ENCODE data around the gene SH2D1B.

DNA sequence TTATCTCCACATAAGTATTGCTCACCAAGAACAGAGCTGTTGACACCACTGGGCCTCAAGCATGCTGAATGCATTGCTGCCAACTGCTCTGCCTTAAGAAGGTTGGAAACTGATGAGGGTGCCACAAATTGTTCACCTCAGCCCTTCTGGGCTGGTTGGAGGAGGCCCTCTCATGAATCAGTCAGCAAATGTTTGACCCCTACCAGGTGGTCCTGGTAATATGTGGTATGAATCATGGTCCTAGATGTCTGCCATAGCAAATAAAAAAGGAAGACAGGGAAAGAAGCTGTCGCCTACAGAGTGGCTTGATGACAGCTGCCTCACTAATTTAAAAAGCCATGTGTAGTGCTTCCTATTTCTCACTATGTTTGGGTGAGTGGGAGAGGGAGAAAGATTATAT is 47.4 kb downstream of the SH2D1B start:
- TF ChIP-seq POLR2AphosphoS5 (IDR thresholded peaks at IDR 0.05; ENCODE audit: low read depth, low read length) (no peak), POLR2A (IDR thresholded peaks at IDR 0.05; ENCODE audit: low read depth, low read length) (no peak), TAF1 (IDR thresholded peaks at IDR 0.05; ENCODE audit: low read depth, low read length) (no peak), SPI1 (IDR thresholded peaks at IDR 0.05; ENCODE audit: low read depth, low read length) (no peak), PAX5 (IDR thresholded peaks at IDR 0.05; ENCODE audit: insufficient read depth, low read length, severe bottlenecking) (no peak), POU2F2 (IDR thresholded peaks at IDR 0.05; ENCODE audit: low read depth, low read length) (no peak)

Data from GM12891 (cell line).